GM21390 (cell line): ENCODE results near the gene EVPL.
"Not testable (repeated sequence)": the region's sequence is repeated elsewhere in the genome, so short reads cannot be mapped to it uniquely, and the experiment has no call there.

Experiments
- ATAC-seq: cut with Tn5 transposase; IDR thresholded peaks from one replicate; pipeline ENCODE4 v1.9.1; 2021; ENCODE audit not compliant: unreplicated experiment

EVPL gene

GRCh38 chr17:76000755-76001521 is 26.2 kb downstream of the EVPL start, which contains the start of gene CDK3:
CDK3 (plus strand) TSS chr17:76000855; CDS start chr17:76001426, 571 bp downstream.
- no peak for ATAC-seq

- no peak for ATAC-seq
Measured at GRCh38 chr17:76000016-76000754, 26.9 kb downstream of the EVPL start.

GRCh38 chr17:75998327-75998795 is 28.7 kb downstream of the EVPL start:
- no peak for ATAC-seq

- ATAC-seq = no peak
Measured at GRCh38 chr17:75996665-75997590, 30.2 kb downstream of the EVPL start.

GRCh38 chr17:75995385-75995925 is 31.7 kb downstream of the EVPL start:
- no peak for ATAC-seq

GRCh38 chr17:75994802-75995370 is 32.2 kb downstream of the EVPL start:
- no peak for ATAC-seq

- no peak for ATAC-seq
Measured at GRCh38 chr17:75991396-75991795, 35.7 kb downstream of the EVPL start.

GRCh38 chr17:75987041-75987440 is 40.1 kb downstream of the EVPL start:
- no peak for ATAC-seq

- no peak for ATAC-seq
Measured at GRCh38 chr17:75985986-75986385, 41.1 kb downstream of the EVPL start.

GRCh38 chr17:75983501-75984181 is 43.5 kb downstream of the EVPL start:
- no peak for ATAC-seq

GRCh38 chr17:75981019-75981615 is 46.0 kb downstream of the EVPL start:
- ATAC-seq = no peak

- no peak for ATAC-seq
Measured at GRCh38 chr17:75980188-75981018, 46.7 kb downstream of the EVPL start.

- no peak for ATAC-seq
Measured at GRCh38 chr17:75979705-75980187, 47.4 kb downstream of the EVPL start.

GRCh38 chr17:75978938-75979704 is 48.0 kb downstream of the EVPL start, which contains the start of the genes ACOX1 and TEN1:
ACOX1 (minus strand) TSS chr17:75979166; CDS start chr17:75979073, 93 bp downstream.
TEN1 (plus strand) TSS chr17:75979240; CDS start chr17:75986193, 6,953 bp downstream.
- peak; percentile 89 for ATAC-seq

- no peak for ATAC-seq
Measured at GRCh38 chr17:75976175-75976848, 50.8 kb downstream of the EVPL start.

- no peak for ATAC-seq
Measured at GRCh38 chr17:75975757-75976174, 51.3 kb downstream of the EVPL start.

- not testable (repeated sequence) for ATAC-seq
Measured at GRCh38 chr17:75975187-75975586, 51.9 kb downstream of the EVPL start.
